CD14-positive monocyte (primary cell): ENCODE data around the gene FAM184A. TPM values are rescaled to one million over a fixed set of nuclear protein-coding genes. Genes with fewer than 3 reads are reported as not detected.

Experiments
- DNase-seq, 3 donors: peaks; one replicate each; pipeline ENCODE4 v3.0.0-alpha.2; 2011 to 2022
- H2AFZ ChIP-seq: 2 replicates; pipeline ENCODE4 v1.6.0; 2012; ENCODE audit warnings: mild to moderate bottlenecking, low read depth, low read length, inconsistent platforms; ENCODE audit not compliant: insufficient read depth, poor library complexity, severe bottlenecking
- H3K27ac ChIP-seq, 2 donors: 1 replicate in 1 of 2; 2 replicates in 1 of 2; pipeline ENCODE4 v1.5.1; 2012 to 2013; ENCODE audit warnings: low read length in 2 of 2, control low read depth in 1 of 2, inconsistent platforms in 1 of 2, low read depth in 1 of 2, mild to moderate bottlenecking in 1 of 2
- H3K27me3 ChIP-seq, 2 donors: one replicate each; pipeline versions ENCODE4 v1.6.0 to v1.6.1; 2011 to 2013; ENCODE audit warnings: low read length in 2 of 2; ENCODE audit not compliant: control insufficient read depth in 2 of 2, insufficient read depth in 2 of 2
- H3K36me3 ChIP-seq, 2 donors: replicated peaks in 1 of 2; 1 replicate in 1 of 2; 2 replicates in 1 of 2; pipeline versions ENCODE4 v1.5.1 to v1.6.1; 2012 to 2013; ENCODE audit warnings: low read length in 2 of 2, control low read depth in 1 of 2, inconsistent platforms in 1 of 2, mild to moderate bottlenecking in 1 of 2; ENCODE audit not compliant: insufficient read depth in 2 of 2, control insufficient read depth in 1 of 2
- H3K4me1 ChIP-seq, 2 donors: 1 replicate in 1 of 2; 2 replicates in 1 of 2; pipeline versions ENCODE4 v1.5.1 to v1.6.1; 2012 to 2013; ENCODE audit warnings: low read length in 2 of 2, control low read depth in 1 of 2, inconsistent platforms in 1 of 2, mild to moderate bottlenecking in 1 of 2, moderate library complexity in 1 of 2; ENCODE audit not compliant: insufficient read depth in 2 of 2, control insufficient read depth in 1 of 2
- H3K4me2 ChIP-seq: replicated peaks from 2 replicates; pipeline ENCODE3; 2012; ENCODE audit warnings: low read length, moderate library complexity, mild to moderate bottlenecking; ENCODE audit not compliant: poor library complexity, severe bottlenecking; ENCODE audit errors: extremely low read depth
- H3K4me3 ChIP-seq, 3 experiments: fragments of 200-600 bp in 1 of 3; sonication (generic) in 1 of 3; replicated peaks in 1 of 3; 1 replicate in 2 of 3; 2 replicates in 1 of 3; pipeline ENCODE4 v1.5.1; 2011 to 2013; ENCODE audit warnings: low read length in 3 of 3, mild to moderate bottlenecking in 3 of 3, control low read depth in 2 of 3, low read depth in 2 of 3, inconsistent platforms in 1 of 3, moderate library complexity in 1 of 3
- H3K79me2 ChIP-seq: 2 replicates; pipeline ENCODE4 v1.6.0; 2012; ENCODE audit warnings: mild to moderate bottlenecking, control low read depth, inconsistent platforms, low read length, moderate library complexity; ENCODE audit not compliant: insufficient read depth
- H3K9ac ChIP-seq: 2 replicates; pipeline ENCODE4 v1.6.0; 2017; ENCODE audit warnings: low read length, mild to moderate bottlenecking; ENCODE audit not compliant: insufficient read depth, poor library complexity, severe bottlenecking
- H3K9me3 ChIP-seq, 2 donors: replicated peaks in 1 of 2; 1 replicate in 1 of 2; 2 replicates in 1 of 2; pipeline versions ENCODE4 v1.5.1 to v1.6.1; 2012 to 2013; ENCODE audit warnings: low read length in 2 of 2, control low read depth in 1 of 2; ENCODE audit not compliant: control insufficient read depth in 1 of 2, insufficient read depth in 1 of 2
- H4K20me1 ChIP-seq: 2 replicates; pipeline ENCODE4 v1.6.0; 2012; ENCODE audit warnings: mild to moderate bottlenecking, low read length, control low read depth, moderate library complexity; ENCODE audit not compliant: insufficient read depth
- H3K27ac Mint-ChIP-seq, 7 donors: one replicate each; pipeline ENCODE4 v1.8.0; 2020; ENCODE audit warnings: mild to moderate bottlenecking in 7 of 7, mixed read lengths in 7 of 7, moderate library complexity in 6 of 7, inconsistent platforms in 2 of 7
- H3K27me3 Mint-ChIP-seq, 3 donors: one replicate each; pipeline ENCODE4 v1.8.0; 2021 to 2022; ENCODE audit warnings: low read depth in 3 of 3, mild to moderate bottlenecking in 3 of 3, mixed read lengths in 3 of 3, moderate library complexity in 3 of 3, inconsistent platforms in 1 of 3
- H3K36me3 Mint-ChIP-seq, 2 donors: one replicate each; pipeline ENCODE4 v1.8.0; 2020; ENCODE audit warnings: mixed read lengths in 2 of 2, inconsistent platforms in 1 of 2, mild to moderate bottlenecking in 1 of 2
- H3K4me1 Mint-ChIP-seq: one replicate; pipeline ENCODE4 v1.8.0; 2020; ENCODE audit warnings: mild to moderate bottlenecking, mixed read lengths
- H3K4me3 Mint-ChIP-seq, 2 donors: one replicate each; pipeline ENCODE4 v1.8.0; 2020; ENCODE audit warnings: mild to moderate bottlenecking in 2 of 2, mixed read lengths in 2 of 2, moderate library complexity in 1 of 2
- H3K9me3 Mint-ChIP-seq, 7 donors: one replicate each; pipeline ENCODE4 v1.8.0; 2020 to 2022; ENCODE audit warnings: mixed read lengths in 7 of 7, mild to moderate bottlenecking in 6 of 7, moderate library complexity in 6 of 7, inconsistent platforms in 2 of 7
- CTCF ChIP-seq: fragments of 200-600 bp; IDR thresholded peaks from one replicate; pipeline ENCODE4 v1.8.0; 2022; ENCODE audit warnings: antibody characterized with exemption, mild to moderate bottlenecking
- WGBS: methylation state at CpG from one replicate; pipeline ENCODE4 v1.1.5; 2013; ENCODE audit warnings: missing lambda C conversion rate; ENCODE audit not compliant: insufficient coverage; 5-methylcytosine and 5-hydroxymethylcytosine counted together
- intact Hi-C, 2 donors: fragments of 100-400 bp; cut with micrococcal nuclease; formaldehyde crosslinking; loops; one replicate each; pipeline versions ENCODE4 v1.15.0 to v1.15.1; 2023
- polyA plus RNA-seq, 3 donors: library from polyadenylated mRNA; depleted of rRNA in 1 of 3; unstranded in 2 of 3; stranded (reverse) in 1 of 3; fragments of 300-500 nt in 2 of 3; fragments of >200 nt in 1 of 3; fragmentation: Illumina TruSeq in 2 of 3; gene quantifications; 1 replicate in 2 of 3; 2 replicates in 1 of 3; pipeline ENCODE4 v1.2.3, GENCODE V29; 2012 to 2021

FAM184A gene
- polyA plus RNA-seq, 3 donors, result not detected

GRCh38 chr6:119126140-119126539 is 47.7 kb upstream of the FAM184A start:
- DNase-seq, result no peak
- no peak overlapping the region for H3K4me2 ChIP-seq
- H3K27ac ChIP-seq, result no peak overlapping the region
- Mint-ChIP-seq H3K4me1 (peaks cover 19% of the 10 kb centered on the region), H3K27ac (no peak overlapping the region), H3K9me3 (no peaks in the 10 kb centered on the region), H3K4me3 (no peak overlapping the region), H3K27me3 (peaks cover 0 to 3% (median 2%) of the 10 kb centered on the region in 3 donors), H3K36me3 (no peaks in the 10 kb centered on the region)
- intact Hi-C loops, result loop anchor here in 1 of 2 donors (10.0 kb wide), 1 partner anchor 59 kb away; no protein-coding TSS in a partner anchor
- H2AFZ ChIP-seq, result no peak overlapping the region
- no peak overlapping the region for H3K4me3 ChIP-seq
- H4K20me1 ChIP-seq, result no peaks in the 10 kb centered on the region
- H3K36me3 ChIP-seq, result no peaks in the 10 kb centered on the region
- no peaks in the 10 kb centered on the region for H3K27me3 ChIP-seq
- WGBS, result 100% methylated on average over 4 of the region's 4 CpGs
- TF ChIP-seq CTCF, result no peak
- peaks cover 16 to 19% of the 10 kb centered on the region in 2 donors for H3K4me1 ChIP-seq
- no peak overlapping the region for H3K9ac ChIP-seq
- no peaks in the 10 kb centered on the region for H3K79me2 ChIP-seq
- H3K9me3 ChIP-seq, result no peaks in the 10 kb centered on the region

- H2AFZ ChIP-seq, result no peak overlapping the region
- no peak overlapping the region for H3K9ac ChIP-seq
- H3K36me3 ChIP-seq, result no peaks in the 10 kb centered on the region
- 100% methylated on average over 1 of the region's 2 CpGs for WGBS
- H3K27ac ChIP-seq, result no peak overlapping the region
- H3K4me3 ChIP-seq, result no peak overlapping the region
- no peaks in the 10 kb centered on the region for H3K9me3 ChIP-seq
- no peak for DNase-seq
- H3K36me3 Mint-ChIP-seq, result no peaks in the 10 kb centered on the region
- peaks cover 0 to 3% (median 0%) of the 10 kb centered on the region in 3 donors for H3K27me3 Mint-ChIP-seq
- intact Hi-C loops, result loop anchor here in 1 of 2 donors (10.0 kb wide), 1 partner anchor 59 kb away; no protein-coding TSS in a partner anchor
- H3K27ac Mint-ChIP-seq, result no peak overlapping the region
- H3K4me1 ChIP-seq, result peaks cover 22 to 24% of the 10 kb centered on the region in 2 donors
- H3K79me2 ChIP-seq, result no peaks in the 10 kb centered on the region
- no peak overlapping the region for H3K4me3 Mint-ChIP-seq
- no peaks in the 10 kb centered on the region for H3K27me3 ChIP-seq
- no peak overlapping the region for H3K4me2 ChIP-seq
- H3K9me3 Mint-ChIP-seq, result no peaks in the 10 kb centered on the region
- peaks cover 25% of the 10 kb centered on the region for H3K4me1 Mint-ChIP-seq
- no peaks in the 10 kb centered on the region for H4K20me1 ChIP-seq
- TF ChIP-seq CTCF, result no peak
Observed at GRCh38 chr6:119125576-119125975, 47.1 kb upstream of the FAM184A start.
